CD4-positive, alpha-beta memory T cell (primary cell): ENCODE results near the gene ART5. TPM values are rescaled to one million over a fixed set of nuclear protein-coding genes. Genes with fewer than 3 reads are reported as not detected.

Experiments used
- CTCF ChIA-PET: fragments of 350-600 bp; sonication (Branson Sonifier 250); formaldehyde crosslinking; loops from one replicate; lab custom pipeline; 2021; ENCODE audit warnings: inconsistent platforms; ENCODE audit not compliant: partially characterized antibody; lab: Charles Lee
- POLR2A ChIA-PET: fragments of 350-600 bp; sonication (Branson Sonifier 250); formaldehyde crosslinking; loops from one replicate; lab custom pipeline; 2021; ENCODE audit not compliant: partially characterized antibody; lab: Charles Lee
- DNase-seq, 5 donors: peaks; one replicate each; pipeline versions ENCODE4 v3.0.0 to v3.0.0-alpha.2; 2020 to 2022; ENCODE audit warnings: mixed read lengths in 1 of 5
- H3K27ac ChIP-seq: one replicate; pipeline ENCODE4 v1.7.0; 2013; ENCODE audit warnings: low read depth, low read length
- H3K27me3 ChIP-seq: 2 replicates; pipeline ENCODE4 v1.7.0; 2013; ENCODE audit warnings: mild to moderate bottlenecking, low read length, moderate library complexity; ENCODE audit not compliant: insufficient read depth
- H3K36me3 ChIP-seq: 2 replicates; pipeline ENCODE4 v1.7.0; 2013; ENCODE audit warnings: mild to moderate bottlenecking, low read length, moderate library complexity; ENCODE audit not compliant: insufficient read depth
- H3K4me1 ChIP-seq: 2 replicates; pipeline ENCODE4 v1.7.0; 2013; ENCODE audit warnings: mild to moderate bottlenecking, low read length, moderate library complexity; ENCODE audit not compliant: insufficient read depth
- H3K4me3 ChIP-seq, 2 donors: one replicate each; pipeline ENCODE4 v1.7.0; 2013; ENCODE audit warnings: low read length in 2 of 2, mild to moderate bottlenecking in 1 of 2
- H3K9me3 ChIP-seq, 2 donors: one replicate each; pipeline ENCODE4 v1.7.0; 2013; ENCODE audit warnings: low read length in 2 of 2, control low read depth in 1 of 2; ENCODE audit not compliant: control insufficient read depth in 1 of 2
- H3K27ac Mint-ChIP-seq, 7 donors: one replicate each; pipeline ENCODE4 v1.8.0; 2020 to 2021; ENCODE audit warnings: mixed read lengths in 7 of 7, mild to moderate bottlenecking in 6 of 7, inconsistent platforms in 3 of 7, moderate library complexity in 3 of 7
- H3K27me3 Mint-ChIP-seq, 2 donors: one replicate each; pipeline ENCODE4 v1.8.0; 2020 to 2021; ENCODE audit warnings: mixed read lengths in 2 of 2
- H3K36me3 Mint-ChIP-seq, 2 donors: one replicate each; pipeline ENCODE4 v1.8.0; 2020 to 2021; ENCODE audit warnings: mixed read lengths in 2 of 2, inconsistent platforms in 1 of 2, mild to moderate bottlenecking in 1 of 2
- H3K4me1 Mint-ChIP-seq, 4 donors: one replicate each; pipeline ENCODE4 v1.8.0; 2020 to 2021; ENCODE audit warnings: mixed read lengths in 4 of 4, mild to moderate bottlenecking in 1 of 4
- H3K4me3 Mint-ChIP-seq, 8 donors: one replicate each; pipeline ENCODE4 v1.8.0; 2020 to 2021; ENCODE audit warnings: mixed read lengths in 8 of 8, mild to moderate bottlenecking in 7 of 8, moderate library complexity in 6 of 8, inconsistent platforms in 3 of 8
- H3K9me3 Mint-ChIP-seq, 8 donors: one replicate each; pipeline ENCODE4 v1.8.0; 2020 to 2021; ENCODE audit warnings: mixed read lengths in 8 of 8, mild to moderate bottlenecking in 5 of 8, inconsistent platforms in 3 of 8, moderate library complexity in 1 of 8
- intact Hi-C: fragments of 100-400 bp; cut with micrococcal nuclease; formaldehyde crosslinking; loops from one replicate; pipeline ENCODE4 v1.15.1; 2023
- polyA plus RNA-seq, 2 donors: library from polyadenylated mRNA; unstranded; fragments of 300-500 nt; fragmentation: Illumina TruSeq; gene quantifications; one replicate each; pipeline ENCODE4 v1.2.3, GENCODE V29; 2021
- total RNA-seq, 2 experiments: library from RNA; stranded (reverse); gene quantifications; one replicate each; pipeline ENCODE4 v1.2.3, GENCODE V29; 2021

Gene ART5
- total and polyA plus RNA-seq, 4 experiments from 2014 or later = not detected

DNA sequence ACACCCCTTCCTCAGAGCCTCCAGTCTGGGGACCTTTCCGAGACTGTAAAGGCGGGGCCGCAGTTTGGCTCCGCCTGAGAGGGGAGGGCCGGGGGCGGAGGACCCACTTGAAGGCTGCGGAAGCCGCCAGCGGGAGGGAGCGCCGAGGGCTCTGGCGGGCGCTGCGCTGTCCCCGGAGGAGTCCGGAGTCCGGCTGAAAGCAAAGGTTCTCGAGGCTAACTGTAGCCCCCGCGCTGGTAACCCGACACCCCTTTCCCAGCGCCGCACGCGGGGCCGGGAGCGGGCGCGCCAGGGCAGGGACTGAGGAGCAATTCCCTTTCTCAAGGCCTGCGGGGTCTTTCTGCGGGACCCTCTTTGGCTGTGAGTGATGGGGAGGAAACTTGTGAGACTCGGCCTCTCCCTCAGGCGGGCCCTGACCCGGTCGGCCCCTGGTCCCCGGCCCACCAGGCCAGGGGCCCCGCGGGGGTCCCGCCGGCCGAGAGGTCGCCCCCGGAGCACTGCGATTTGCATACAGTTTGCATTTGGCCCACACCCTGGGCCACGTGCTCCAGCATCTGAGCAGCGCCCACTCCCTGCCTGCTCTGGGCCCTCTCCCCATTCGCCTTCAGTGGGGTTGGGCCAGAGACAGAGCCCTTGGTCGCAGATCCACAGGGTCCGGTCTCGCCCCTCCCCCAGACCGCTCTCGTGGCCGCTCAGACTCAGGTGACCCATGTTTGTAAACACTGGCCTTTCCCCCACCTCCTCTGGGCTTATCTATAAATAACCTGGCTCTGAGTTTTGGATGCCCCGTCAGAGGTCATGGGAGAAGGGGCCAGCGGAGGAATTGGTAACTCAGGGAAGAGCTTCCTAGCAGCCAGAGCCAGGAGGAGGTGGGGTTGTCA lies 519 bp upstream of the ART5 start:
- Histone ChIP-seq H3K27ac (no peak overlapping the region), H3K9me3 (no peaks in the 10 kb centered on the region), H3K36me3 (no peaks in the 10 kb centered on the region), H3K4me3 (peak overlapping the region in 1 of 2 donors; percentile 51), H3K4me1 (peaks cover 10% of the 10 kb centered on the region), H3K27me3 (peaks cover 5% of the 10 kb centered on the region)
- Mint-ChIP-seq H3K27me3 (peaks cover 11 to 18% of the 10 kb centered on the region in 2 donors), H3K9me3 (no peaks in the 10 kb centered on the region), H3K27ac (peak overlapping the region in 3 of 7 donors; percentile 29 to 82 (median 37)), H3K4me3 (peak overlapping the region; percentile 60 to 91 (median 80)), H3K4me1 (peaks cover 3 to 13% (median 9%) of the 10 kb centered on the region in 4 donors), H3K36me3 (no peaks in the 10 kb centered on the region)
- POLR2A ChIA-PET = no interaction called here
- CTCF ChIA-PET = no interaction called here
- DNase-seq = peak; percentile 52 to 83 (median 70)
- intact Hi-C loops = no loop called here

DNA sequence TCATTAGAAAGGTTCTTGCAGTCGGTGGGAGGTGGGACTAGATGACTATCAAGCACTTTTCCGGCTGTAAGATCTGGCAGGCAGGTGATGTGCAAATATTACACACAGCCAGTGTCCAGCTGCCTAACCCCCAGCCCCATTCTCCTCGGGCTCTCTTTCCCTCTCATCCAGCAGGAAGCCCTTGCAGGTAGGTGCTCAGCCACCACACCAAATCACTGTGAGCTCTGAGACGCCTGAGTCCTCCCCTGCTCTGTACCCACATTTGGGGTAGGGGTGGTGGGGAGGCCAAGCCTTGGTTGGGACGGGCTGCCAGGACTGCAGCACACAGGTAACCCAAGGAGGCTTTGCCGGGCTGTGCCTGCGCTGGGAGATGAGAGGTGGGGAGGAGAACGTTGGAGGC lies 601 bp downstream of the ART5 start:
- peaks cover 9 to 14% of the 10 kb centered on the region in 2 donors for H3K27me3 Mint-ChIP-seq
- POLR2A ChIA-PET = no interaction called here

DNA sequence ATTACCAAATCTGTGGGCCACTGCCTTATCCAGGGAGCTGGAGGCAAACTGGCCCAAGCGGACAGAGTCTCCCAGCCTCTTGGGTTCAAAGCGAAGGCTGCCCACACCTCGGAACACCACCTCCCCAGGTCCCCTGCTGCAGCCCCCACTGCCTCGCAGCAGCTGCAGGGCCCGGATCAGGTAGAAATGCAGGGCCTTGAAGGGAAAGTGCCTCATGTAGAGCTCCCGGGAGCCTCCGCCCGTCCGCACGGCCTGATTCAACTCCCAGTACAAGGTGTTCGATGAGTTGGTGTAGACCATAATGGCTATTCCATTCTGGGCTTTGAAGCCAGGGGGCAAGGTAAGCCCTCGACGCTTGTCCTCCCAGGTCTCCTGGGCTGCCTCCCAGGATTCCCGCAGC lies 2.0 kb downstream of the ART5 start:
- H3K27me3 Mint-ChIP-seq = peaks cover 3 to 11% of the 10 kb centered on the region in 2 donors
- no peak for DNase-seq
- H3K27me3 ChIP-seq = peaks cover 5% of the 10 kb centered on the region
- no peak overlapping the region for H3K4me3 ChIP-seq
- H3K27ac Mint-ChIP-seq = no peak overlapping the region
- no peaks in the 10 kb centered on the region for H3K9me3 ChIP-seq
- intact Hi-C loops = no loop called here
- no peaks in the 10 kb centered on the region for H3K36me3 Mint-ChIP-seq
- CTCF ChIA-PET = interaction anchor here (0.6 kb wide), 1 partner anchor 13 kb away, joined by 3 read pairs; no protein-coding TSS in a partner anchor
- no peaks in the 10 kb centered on the region for H3K36me3 ChIP-seq
- H3K4me3 Mint-ChIP-seq = peak overlapping the region in 2 of 8 donors; percentile 7 to 27
- H3K9me3 Mint-ChIP-seq = peaks cover 0 to 2% (median 0%) of the 10 kb centered on the region in 8 donors
- H3K27ac ChIP-seq = no peak overlapping the region
- peaks cover 3 to 13% (median 9%) of the 10 kb centered on the region in 4 donors for H3K4me1 Mint-ChIP-seq
- peaks cover 10% of the 10 kb centered on the region for H3K4me1 ChIP-seq
- POLR2A ChIA-PET = no interaction called here

More for the DNA sequence above, 601 bp downstream of the ART5 start:
- H3K4me1 Mint-ChIP-seq = peaks cover 3 to 13% (median 9%) of the 10 kb centered on the region in 4 donors
- H3K36me3 ChIP-seq = no peaks in the 10 kb centered on the region
- no peak for DNase-seq
- intact Hi-C loops = no loop called here
- no peak overlapping the region for H3K27ac ChIP-seq
- H3K4me3 ChIP-seq = no peak overlapping the region
- H3K4me3 Mint-ChIP-seq = peak overlapping the region; percentile 45 to 83 (median 66)
- peaks cover 5% of the 10 kb centered on the region for H3K27me3 ChIP-seq
- no peaks in the 10 kb centered on the region for H3K36me3 Mint-ChIP-seq
- H3K9me3 Mint-ChIP-seq = no peaks in the 10 kb centered on the region
- peak overlapping the region in 2 of 7 donors; percentile 41 to 72 for H3K27ac Mint-ChIP-seq
- no peaks in the 10 kb centered on the region for H3K9me3 ChIP-seq
- CTCF ChIA-PET = no interaction called here
- H3K4me1 ChIP-seq = peaks cover 10% of the 10 kb centered on the region

DNA sequence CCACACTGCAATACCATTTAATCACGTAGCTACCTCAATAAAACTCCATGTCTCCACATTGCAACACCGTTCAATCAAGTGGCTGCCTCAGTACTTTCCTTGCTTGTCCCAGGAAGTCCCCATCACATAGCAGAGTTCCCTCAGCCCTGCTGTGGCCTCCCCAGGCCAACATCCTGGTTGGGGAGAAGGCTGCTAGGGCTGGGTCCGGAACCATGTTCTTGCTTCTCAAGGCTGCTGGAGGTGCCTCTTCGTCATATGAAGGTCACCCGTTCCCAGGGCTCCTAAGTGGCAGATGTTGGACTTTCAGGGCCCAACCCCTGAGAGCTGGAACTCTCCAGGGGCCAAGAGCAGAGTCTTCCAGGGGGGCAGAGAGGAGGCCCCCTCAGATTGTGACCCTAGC lies 3.3 kb downstream of the ART5 start:
- ChIA-PET CTCF (no interaction called here), POLR2A (no interaction called here)
- H3K27ac Mint-ChIP-seq = no peak overlapping the region
- H3K36me3 Mint-ChIP-seq = no peaks in the 10 kb centered on the region
- DNase-seq = no peak
- H3K4me3 ChIP-seq = no peak overlapping the region
- intact Hi-C loops = no loop called here
- peaks cover 5% of the 10 kb centered on the region for H3K27me3 ChIP-seq
- H3K27ac ChIP-seq = no peak overlapping the region
- H3K9me3 Mint-ChIP-seq = peaks cover 0 to 2% (median 0%) of the 10 kb centered on the region in 8 donors
- H3K4me3 Mint-ChIP-seq = no peak overlapping the region
- H3K27me3 Mint-ChIP-seq = peaks cover 0 to 3% of the 10 kb centered on the region in 2 donors
- H3K4me1 ChIP-seq = peaks cover 10% of the 10 kb centered on the region
- H3K4me1 Mint-ChIP-seq = peaks cover 3 to 13% (median 9%) of the 10 kb centered on the region in 4 donors
- H3K9me3 ChIP-seq = no peaks in the 10 kb centered on the region
- no peaks in the 10 kb centered on the region for H3K36me3 ChIP-seq

DNA sequence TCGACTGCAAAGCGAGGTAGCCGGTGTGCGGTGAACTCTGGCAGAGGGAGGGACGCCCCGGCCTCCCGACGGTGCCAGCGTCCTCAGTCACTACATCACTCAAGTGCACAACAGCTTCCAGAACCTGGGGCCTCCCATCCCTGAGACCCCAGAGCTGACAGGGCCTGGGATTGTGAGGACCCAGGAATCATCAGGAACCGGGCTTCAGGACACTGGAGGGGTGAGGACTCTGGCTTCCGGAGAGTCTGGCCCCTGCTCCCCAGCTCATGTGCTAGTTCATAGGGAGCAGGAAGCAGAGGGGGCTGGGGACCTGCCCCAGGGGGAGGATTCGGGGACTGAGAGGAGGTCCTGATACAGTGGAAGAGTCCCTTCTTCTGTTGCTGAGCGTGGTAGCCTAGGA lies 4.6 kb downstream of the ART5 start:
- intact Hi-C loops = no loop called here
- Histone ChIP-seq H3K36me3 (no peaks in the 10 kb centered on the region), H3K4me3 (no peak overlapping the region), H3K4me1 (no peaks in the 10 kb centered on the region), H3K9me3 (no peaks in the 10 kb centered on the region), H3K27ac (no peak overlapping the region), H3K27me3 (no peaks in the 10 kb centered on the region)
- H3K9me3 Mint-ChIP-seq = peaks cover 0 to 2% (median 0%) of the 10 kb centered on the region in 8 donors
- H3K27ac Mint-ChIP-seq = no peak overlapping the region
- no peak overlapping the region for H3K4me3 Mint-ChIP-seq
- ChIA-PET CTCF (no interaction called here), POLR2A (no interaction called here)
- no peaks in the 10 kb centered on the region for H3K36me3 Mint-ChIP-seq
- no peak for DNase-seq
- H3K4me1 Mint-ChIP-seq = peaks cover 0 to 7% (median 3%) of the 10 kb centered on the region in 4 donors
- H3K27me3 Mint-ChIP-seq = no peaks in the 10 kb centered on the region

DNA sequence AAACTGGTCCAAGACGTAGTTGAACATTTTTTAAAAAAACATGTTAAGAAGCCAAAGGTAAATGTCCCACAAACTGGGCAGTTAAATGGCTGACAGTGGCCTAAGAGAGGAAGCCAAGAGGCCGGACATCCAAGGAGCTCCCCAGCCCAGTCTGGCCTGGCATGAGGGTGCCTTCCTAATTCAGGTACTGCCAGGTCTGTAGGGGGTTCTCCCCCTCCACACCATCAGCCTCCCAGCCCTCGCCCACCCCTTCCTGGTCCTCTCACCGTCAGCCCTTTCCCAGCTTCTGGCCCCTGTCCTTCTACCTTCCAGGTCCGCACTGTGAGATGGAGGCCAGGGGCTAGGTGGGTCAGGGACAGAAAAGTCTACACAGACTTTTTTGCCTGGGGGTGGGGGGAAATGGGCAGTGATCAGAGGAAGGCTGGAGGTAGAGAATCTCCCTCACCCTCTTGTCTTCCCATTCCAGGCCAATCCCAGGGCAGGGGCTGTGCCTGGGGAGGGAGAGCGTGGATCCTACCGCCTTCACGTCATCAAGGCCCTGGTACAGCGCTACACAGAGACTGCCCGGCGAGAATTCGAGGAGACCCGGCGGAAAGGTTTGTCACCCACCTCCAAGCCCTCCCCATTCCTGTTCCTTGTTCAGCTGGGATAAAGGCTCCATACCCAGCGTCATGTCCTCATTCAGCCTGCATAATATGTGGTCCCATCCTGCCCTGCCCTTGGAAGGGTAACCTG lies 6.0 kb downstream of the ART5 start:
- intact Hi-C loops = no loop called here

DNA sequence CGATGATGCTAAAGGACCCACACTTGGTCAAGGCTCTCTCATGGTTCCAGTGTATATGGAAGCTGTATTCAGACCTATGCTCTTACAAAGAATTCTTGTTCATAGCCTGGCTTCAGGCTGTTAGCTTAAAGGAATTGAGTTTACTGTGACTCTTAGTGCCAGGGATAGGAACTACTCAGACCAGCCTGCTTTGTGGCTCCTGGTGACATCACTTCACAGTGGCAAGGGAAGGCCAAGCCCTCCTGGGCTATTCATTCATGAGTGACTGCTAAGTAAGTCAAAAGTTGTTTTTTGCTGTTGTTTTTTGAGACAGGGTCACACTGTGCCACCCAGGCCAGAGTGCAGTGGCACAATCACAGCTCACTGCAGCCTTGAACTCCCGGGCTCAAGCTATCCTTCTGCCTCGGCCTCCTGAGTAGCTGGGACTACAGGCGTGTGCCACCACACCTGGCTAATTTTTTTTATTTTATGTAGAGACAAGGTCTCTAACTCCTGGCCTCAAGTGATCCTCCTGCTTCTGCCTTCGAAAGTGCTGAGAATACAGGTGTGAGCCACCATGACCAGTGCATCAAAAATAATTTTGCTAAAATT lies 9.6 kb downstream of the ART5 start:
- DNase-seq = no peak
- no peak overlapping the region for H3K4me3 Mint-ChIP-seq
- Histone ChIP-seq H3K36me3 (no peaks in the 10 kb centered on the region), H3K9me3 (no peaks in the 10 kb centered on the region), H3K27ac (no peak overlapping the region), H3K4me1 (no peaks in the 10 kb centered on the region), H3K27me3 (no peaks in the 10 kb centered on the region), H3K4me3 (no peak overlapping the region)
- no peaks in the 10 kb centered on the region for H3K27me3 Mint-ChIP-seq
- no peaks in the 10 kb centered on the region for H3K4me1 Mint-ChIP-seq
- CTCF ChIA-PET = no interaction called here
- H3K27ac Mint-ChIP-seq = no peak overlapping the region
- peaks cover 0 to 2% (median 0%) of the 10 kb centered on the region in 8 donors for H3K9me3 Mint-ChIP-seq
- POLR2A ChIA-PET = no interaction called here
- no peaks in the 10 kb centered on the region for H3K36me3 Mint-ChIP-seq
- intact Hi-C loops = no loop called here

More for the DNA sequence above, 6.0 kb downstream of the ART5 start:
- no peak overlapping the region for H3K4me3 Mint-ChIP-seq
- H3K27me3 ChIP-seq = no peaks in the 10 kb centered on the region
- H3K9me3 ChIP-seq = no peaks in the 10 kb centered on the region
- H3K27me3 Mint-ChIP-seq = no peaks in the 10 kb centered on the region
- no peaks in the 10 kb centered on the region for H3K36me3 ChIP-seq
- H3K4me1 Mint-ChIP-seq = no peaks in the 10 kb centered on the region
- ChIA-PET POLR2A (no interaction called here), CTCF (no interaction called here)
- no peak overlapping the region for H3K27ac ChIP-seq
- DNase-seq = no peak
- H3K27ac Mint-ChIP-seq = peak overlapping the region in 1 of 7 donors; percentile 41
- no peak overlapping the region for H3K4me3 ChIP-seq
- H3K9me3 Mint-ChIP-seq = peaks cover 0 to 2% (median 0%) of the 10 kb centered on the region in 8 donors
- H3K4me1 ChIP-seq = no peaks in the 10 kb centered on the region
- no peaks in the 10 kb centered on the region for H3K36me3 Mint-ChIP-seq
